IgD-negative memory B cell (primary cell): ENCODE data around the gene MAGI2. TPM values are rescaled to one million over a fixed set of nuclear protein-coding genes. Genes with fewer than 3 reads are reported as not detected.

ENCODE experiments used
- H3K27ac Mint-ChIP-seq, 3 donors: one replicate each; pipeline ENCODE4 v1.8.0; 2020 to 2022; ENCODE audit warnings: mild to moderate bottlenecking in 3 of 3, mixed read lengths in 3 of 3, moderate library complexity in 1 of 3
- H3K27me3 Mint-ChIP-seq: one replicate; pipeline ENCODE4 v1.8.0; 2021; ENCODE audit warnings: mixed read lengths
- H3K36me3 Mint-ChIP-seq: one replicate; pipeline ENCODE4 v1.8.0; 2020; ENCODE audit warnings: mild to moderate bottlenecking, mixed read lengths
- H3K4me1 Mint-ChIP-seq, 3 donors: one replicate each; pipeline ENCODE4 v1.8.0; 2020 to 2022; ENCODE audit warnings: mixed read lengths in 3 of 3, mild to moderate bottlenecking in 1 of 3
- H3K4me3 Mint-ChIP-seq, 4 donors: one replicate each; pipeline ENCODE4 v1.8.0; 2020 to 2022; ENCODE audit warnings: mild to moderate bottlenecking in 4 of 4, mixed read lengths in 4 of 4, moderate library complexity in 3 of 4
- H3K9me3 Mint-ChIP-seq, 3 donors: one replicate each; pipeline ENCODE4 v1.8.0; 2020 to 2021; ENCODE audit warnings: mixed read lengths in 3 of 3, mild to moderate bottlenecking in 1 of 3
- polyA plus RNA-seq: library from polyadenylated mRNA; unstranded; fragments of 300-500 nt; fragmentation: Illumina TruSeq; gene quantifications from one replicate; pipeline ENCODE4 v1.2.3, GENCODE V29; 2021

Gene MAGI2
- polyA plus RNA-seq, 1 donor from 2014 or later = not detected

GRCh38 chr7:78164459-78164858, 1289.0 kb downstream of the MAGI2 start:
- Mint-ChIP-seq H3K27ac (no peak overlapping the region), H3K9me3 (no peaks in the 10 kb centered on the region), H3K4me1 (peaks cover 0 to 1% (median 0%) of the 10 kb centered on the region in 3 donors), H3K36me3 (no peaks in the 10 kb centered on the region), H3K4me3 (no peak overlapping the region), H3K27me3 (peaks cover 2% of the 10 kb centered on the region)

GRCh38 chr7:78161781-78162180, 1291.7 kb downstream of the MAGI2 start:
- peaks cover 5% of the 10 kb centered on the region for H3K27me3 Mint-ChIP-seq
- H3K27ac Mint-ChIP-seq = no peak overlapping the region
- peaks cover 0 to 1% (median 0%) of the 10 kb centered on the region in 3 donors for H3K4me1 Mint-ChIP-seq
- H3K36me3 Mint-ChIP-seq = no peaks in the 10 kb centered on the region
- H3K9me3 Mint-ChIP-seq = no peaks in the 10 kb centered on the region
- H3K4me3 Mint-ChIP-seq = no peak overlapping the region

- H3K9me3 Mint-ChIP-seq = no peaks in the 10 kb centered on the region
- H3K4me1 Mint-ChIP-seq = peaks cover 0 to 1% (median 0%) of the 10 kb centered on the region in 3 donors
- H3K27me3 Mint-ChIP-seq = peaks cover 8% of the 10 kb centered on the region
These were observed 1293.9 kb downstream of the MAGI2 start for GRCh38 chr7:78159545-78159944.

DNA sequence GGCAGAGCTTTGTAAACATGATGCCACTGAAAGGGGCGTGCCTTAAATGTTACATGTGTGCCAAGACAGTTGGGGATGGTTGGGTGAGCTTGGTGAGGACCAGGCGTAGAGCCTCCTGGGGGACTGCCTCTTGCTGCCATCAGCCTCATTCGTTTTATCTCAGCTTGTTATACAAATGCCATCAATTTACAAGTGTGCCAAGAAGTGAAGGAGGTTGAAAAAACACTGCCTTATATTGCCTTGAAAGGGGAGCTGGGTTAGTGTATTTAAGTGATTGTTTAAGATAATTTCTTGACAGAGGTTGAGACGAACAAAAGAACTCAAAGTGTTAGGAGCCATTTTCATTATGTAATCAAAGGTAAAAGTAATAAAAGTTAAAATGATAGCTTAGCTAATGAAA, 1300.2 kb downstream of the MAGI2 start:
- Mint-ChIP-seq H3K4me3 (no peak overlapping the region), H3K4me1 (no peaks in the 10 kb centered on the region), H3K27ac (no peak overlapping the region), H3K9me3 (no peaks in the 10 kb centered on the region), H3K36me3 (no peaks in the 10 kb centered on the region), H3K27me3 (peaks cover 3% of the 10 kb centered on the region)

More at GRCh38 chr7:78159545-78159944, 1293.9 kb downstream of the MAGI2 start:
- H3K36me3 Mint-ChIP-seq = no peaks in the 10 kb centered on the region
- no peak overlapping the region for H3K27ac Mint-ChIP-seq
- no peak overlapping the region for H3K4me3 Mint-ChIP-seq

DNA sequence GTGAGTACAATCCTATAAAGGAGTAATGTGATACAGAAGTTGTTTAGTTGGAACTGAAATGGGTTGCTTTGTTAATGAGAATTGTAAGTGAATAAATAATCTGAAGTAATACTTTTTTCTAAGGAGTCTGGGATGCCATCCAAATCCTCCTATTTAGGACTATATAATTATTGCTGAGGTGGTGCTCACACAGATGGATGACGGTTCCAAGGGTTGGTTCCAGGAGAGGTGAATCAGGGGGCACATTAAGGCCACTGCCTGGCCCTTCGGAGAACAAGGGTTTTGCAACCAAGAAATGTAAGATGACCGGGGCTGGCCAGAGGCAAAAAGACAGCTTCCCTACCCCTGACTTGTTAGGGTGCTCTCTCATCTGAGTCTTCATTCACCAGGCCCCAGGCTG, 1302.2 kb downstream of the MAGI2 start:
- Mint-ChIP-seq H3K27ac (no peak overlapping the region), H3K4me3 (no peak overlapping the region), H3K9me3 (no peaks in the 10 kb centered on the region), H3K27me3 (peaks cover 5% of the 10 kb centered on the region), H3K36me3 (no peaks in the 10 kb centered on the region), H3K4me1 (no peaks in the 10 kb centered on the region)

DNA sequence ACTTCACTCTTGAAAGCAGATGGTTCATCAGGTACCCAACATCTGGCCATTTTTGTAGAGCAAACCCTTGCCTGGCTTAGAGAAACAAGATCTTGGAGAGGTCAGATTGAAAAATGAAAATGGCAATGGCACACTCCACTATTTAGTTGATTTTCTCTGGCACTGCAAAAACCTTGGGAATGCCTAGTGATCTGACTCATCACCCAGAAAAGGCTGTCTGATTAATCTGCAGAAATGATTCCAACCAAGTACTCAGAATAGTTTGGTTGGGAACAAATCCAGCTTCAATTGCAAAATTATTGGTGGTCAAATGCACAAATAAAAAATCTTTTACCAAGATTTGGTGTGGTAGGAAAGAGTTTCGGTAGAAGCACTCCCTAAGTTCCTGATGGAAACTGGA, 1303.7 kb downstream of the MAGI2 start:
- Mint-ChIP-seq H3K4me1 (no peaks in the 10 kb centered on the region), H3K4me3 (no peak overlapping the region), H3K9me3 (no peaks in the 10 kb centered on the region), H3K36me3 (no peaks in the 10 kb centered on the region), H3K27me3 (peaks cover 2% of the 10 kb centered on the region), H3K27ac (no peak overlapping the region)

DNA sequence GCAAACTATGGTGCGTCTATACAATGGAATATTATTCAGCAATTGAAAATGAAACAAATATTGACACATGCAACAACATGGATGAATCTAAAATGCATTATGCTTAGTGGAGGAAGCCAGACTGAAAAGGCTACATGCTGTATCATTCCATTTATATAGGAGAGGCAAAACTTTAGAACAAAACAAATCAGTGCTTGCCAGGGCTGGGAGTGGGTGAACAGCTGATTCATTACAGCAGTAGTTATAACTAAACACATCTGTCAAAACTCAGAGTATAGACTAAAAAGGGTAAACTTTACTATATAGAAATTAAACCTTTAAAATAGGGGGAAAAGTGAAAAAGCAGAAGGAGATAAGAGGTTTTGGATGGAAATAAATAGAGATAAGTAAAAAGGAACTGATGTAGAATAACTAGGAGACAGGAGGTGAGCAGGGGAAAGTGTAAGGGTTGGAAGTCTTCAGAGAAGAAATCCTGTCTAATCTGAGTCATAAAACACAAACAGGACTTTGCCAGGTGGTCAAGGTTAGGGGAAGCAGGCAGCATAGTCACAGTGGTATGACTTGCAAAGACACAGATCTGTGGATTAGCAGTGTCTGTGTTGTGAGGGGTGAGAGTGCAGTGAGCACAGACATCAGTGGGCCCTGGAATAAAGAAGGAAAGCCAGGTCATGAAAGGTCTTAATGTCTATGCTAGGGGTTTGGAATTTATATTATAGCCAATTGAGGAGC, 1305.1 kb downstream of the MAGI2 start:
- Mint-ChIP-seq H3K36me3 (no peaks in the 10 kb centered on the region), H3K27me3 (peaks cover 2% of the 10 kb centered on the region), H3K27ac (no peak overlapping the region), H3K9me3 (no peaks in the 10 kb centered on the region), H3K4me3 (no peak overlapping the region), H3K4me1 (no peaks in the 10 kb centered on the region)

DNA sequence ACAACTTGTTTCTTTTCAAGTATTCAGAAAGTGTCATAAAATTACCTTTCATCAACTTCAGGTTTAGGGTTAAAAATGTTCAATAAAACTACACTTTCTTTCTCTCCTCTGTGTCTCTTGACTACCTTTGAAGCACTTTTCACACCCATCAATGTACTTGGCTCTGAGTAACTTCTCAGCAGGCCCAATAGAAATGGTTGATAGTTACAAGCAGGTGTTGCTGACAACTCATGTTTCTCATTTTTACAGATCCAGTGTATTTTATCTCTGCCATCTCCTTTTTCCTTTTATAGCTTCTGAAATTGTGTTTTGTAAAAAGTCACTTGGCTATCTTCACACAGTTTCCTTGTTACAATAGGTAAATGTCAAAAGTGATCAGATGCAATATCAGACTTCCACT, 1306.9 kb downstream of the MAGI2 start:
- H3K27me3 Mint-ChIP-seq = peaks cover 2% of the 10 kb centered on the region
- no peaks in the 10 kb centered on the region for H3K36me3 Mint-ChIP-seq
- no peaks in the 10 kb centered on the region for H3K9me3 Mint-ChIP-seq
- no peak overlapping the region for H3K27ac Mint-ChIP-seq
- H3K4me3 Mint-ChIP-seq = no peak overlapping the region
- no peaks in the 10 kb centered on the region for H3K4me1 Mint-ChIP-seq

DNA sequence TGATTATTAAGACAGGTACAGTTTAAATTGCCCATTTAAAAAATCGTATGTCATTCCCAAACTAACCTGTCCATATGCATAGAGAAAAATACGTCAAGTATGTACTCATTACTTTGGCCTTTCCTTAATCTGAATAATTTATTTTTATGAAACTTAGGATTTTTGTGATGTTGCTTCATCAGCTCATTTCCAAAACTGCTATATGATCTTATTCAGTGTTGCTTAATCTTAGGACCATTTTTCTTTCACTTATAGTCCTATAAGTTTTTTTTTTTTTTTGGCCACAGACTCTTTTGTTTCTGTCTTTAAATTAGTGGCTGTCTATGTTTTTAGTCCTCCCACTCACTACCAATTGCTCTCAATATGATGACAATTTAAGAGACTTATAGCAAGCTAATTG, 1309.8 kb downstream of the MAGI2 start:
- no peaks in the 10 kb centered on the region for H3K4me1 Mint-ChIP-seq
- no peaks in the 10 kb centered on the region for H3K36me3 Mint-ChIP-seq
- H3K27ac Mint-ChIP-seq = no peak overlapping the region
- H3K27me3 Mint-ChIP-seq = peaks cover 2% of the 10 kb centered on the region
- no peaks in the 10 kb centered on the region for H3K9me3 Mint-ChIP-seq
- no peak overlapping the region for H3K4me3 Mint-ChIP-seq

DNA sequence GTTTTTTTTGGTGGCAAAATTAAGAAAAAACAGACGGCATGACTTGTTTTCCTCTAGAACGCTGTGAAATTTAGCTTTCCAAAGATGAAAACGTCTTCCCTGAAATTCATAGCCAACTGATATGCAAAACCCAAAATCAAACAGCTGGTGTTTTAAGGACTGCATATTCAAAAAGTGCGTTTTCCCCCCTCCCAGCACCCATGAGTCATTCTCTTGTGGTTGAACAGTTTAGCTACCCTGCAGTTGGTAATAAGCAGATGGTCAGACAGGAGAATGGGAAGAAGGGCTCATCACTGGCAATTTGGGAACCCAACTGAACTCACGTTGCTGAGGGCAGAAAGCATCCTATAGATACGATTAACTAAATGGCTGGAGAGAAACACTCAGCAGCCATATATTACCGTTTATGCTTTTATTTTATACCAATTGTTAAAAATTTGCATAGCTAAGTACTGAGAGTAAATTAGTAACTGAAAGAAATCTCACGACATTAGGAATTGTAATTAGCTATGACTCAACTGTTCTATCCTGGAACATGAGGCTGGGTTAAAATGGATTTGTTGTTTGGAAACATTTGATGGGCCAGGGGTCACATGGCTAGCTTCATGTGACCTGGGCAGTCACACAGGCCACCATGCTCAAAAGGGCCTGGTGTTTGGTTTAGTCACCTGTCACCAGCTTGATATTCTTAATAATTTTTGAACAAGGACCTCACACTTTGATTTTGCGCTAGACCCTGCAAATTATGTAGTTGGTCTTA, 1311.8 kb downstream of the MAGI2 start:
- H3K27me3 Mint-ChIP-seq = no peaks in the 10 kb centered on the region
- H3K4me3 Mint-ChIP-seq = no peak overlapping the region
- no peak overlapping the region for H3K27ac Mint-ChIP-seq
- no peaks in the 10 kb centered on the region for H3K36me3 Mint-ChIP-seq
- no peaks in the 10 kb centered on the region for H3K9me3 Mint-ChIP-seq
- H3K4me1 Mint-ChIP-seq = no peaks in the 10 kb centered on the region

DNA sequence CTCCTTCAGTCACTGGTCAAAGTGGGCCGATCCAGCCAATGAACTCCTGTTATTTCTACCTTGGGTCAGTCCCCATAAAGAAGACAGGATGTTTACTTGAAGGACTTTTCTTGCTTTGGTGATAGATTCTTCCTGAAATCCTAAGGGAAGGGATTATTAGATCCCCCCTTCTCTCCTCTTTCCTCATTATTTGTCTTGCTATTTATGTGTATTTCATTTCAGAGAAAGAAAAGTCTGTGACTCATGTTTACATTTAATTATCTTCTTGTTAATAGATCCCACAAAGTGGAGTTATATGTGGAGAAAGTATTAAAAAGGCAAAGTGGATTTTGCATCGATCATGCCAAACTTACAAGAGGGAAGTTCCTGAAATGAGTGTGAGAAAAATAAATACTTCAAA, 1313.4 kb downstream of the MAGI2 start:
- H3K27me3 Mint-ChIP-seq = no peaks in the 10 kb centered on the region
- no peaks in the 10 kb centered on the region for H3K4me1 Mint-ChIP-seq
- H3K4me3 Mint-ChIP-seq = no peak overlapping the region
- no peaks in the 10 kb centered on the region for H3K9me3 Mint-ChIP-seq
- H3K36me3 Mint-ChIP-seq = no peaks in the 10 kb centered on the region
- H3K27ac Mint-ChIP-seq = no peak overlapping the region

GRCh38 chr7:78139335-78139734, 1314.1 kb downstream of the MAGI2 start:
- Mint-ChIP-seq H3K4me1 (no peaks in the 10 kb centered on the region), H3K27ac (no peak overlapping the region), H3K27me3 (no peaks in the 10 kb centered on the region), H3K9me3 (no peaks in the 10 kb centered on the region), H3K36me3 (no peaks in the 10 kb centered on the region), H3K4me3 (no peak overlapping the region)

DNA sequence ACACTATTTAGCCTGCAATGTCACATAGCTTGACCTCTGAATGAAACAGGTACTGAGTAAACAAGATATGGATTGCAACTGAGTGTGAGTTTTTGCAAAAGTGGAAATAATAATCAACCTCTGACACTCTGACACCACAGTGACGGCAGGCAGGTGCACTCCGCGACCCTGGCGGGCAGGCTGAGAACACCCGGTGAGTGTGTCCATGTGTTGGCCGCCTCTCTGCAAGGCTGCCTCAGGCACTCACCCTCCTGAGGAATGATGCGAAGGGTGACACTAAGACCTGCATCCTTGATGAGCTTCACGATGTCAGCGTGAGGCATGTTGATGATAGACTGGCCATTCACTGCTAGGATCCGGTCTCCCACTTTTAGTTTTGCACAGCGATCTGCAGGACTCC, 1318.7 kb downstream of the MAGI2 start:
- H3K9me3 Mint-ChIP-seq = no peaks in the 10 kb centered on the region
- H3K4me1 Mint-ChIP-seq = no peaks in the 10 kb centered on the region
- no peaks in the 10 kb centered on the region for H3K36me3 Mint-ChIP-seq
- H3K4me3 Mint-ChIP-seq = no peak overlapping the region
- no peak overlapping the region for H3K27ac Mint-ChIP-seq
- peaks cover 2% of the 10 kb centered on the region for H3K27me3 Mint-ChIP-seq

DNA sequence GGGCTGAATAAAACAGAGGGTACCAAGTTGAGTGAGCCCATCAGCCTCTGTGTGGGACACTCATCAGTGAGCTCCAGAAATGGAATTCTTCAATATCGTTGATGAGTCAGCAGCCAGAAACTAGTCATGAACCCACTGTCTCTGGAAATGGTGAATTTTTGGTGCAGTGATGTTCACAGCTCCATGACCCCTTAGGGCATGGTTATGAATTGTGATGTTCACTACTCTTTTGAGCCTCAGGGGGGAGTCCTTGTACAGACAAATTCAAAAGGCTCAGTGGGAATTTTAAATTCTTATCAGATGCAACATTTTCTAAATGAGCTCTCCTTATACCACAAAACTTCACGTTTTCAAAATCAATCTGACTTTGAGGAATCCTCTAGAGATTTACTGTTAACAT, 1319.2 kb downstream of the MAGI2 start:
- Mint-ChIP-seq H3K4me3 (no peak overlapping the region), H3K27ac (no peak overlapping the region), H3K27me3 (peaks cover 2% of the 10 kb centered on the region), H3K4me1 (no peaks in the 10 kb centered on the region), H3K9me3 (no peaks in the 10 kb centered on the region), H3K36me3 (no peaks in the 10 kb centered on the region)

GRCh38 chr7:78130446-78131215, 1322.8 kb downstream of the MAGI2 start:
- Mint-ChIP-seq H3K36me3 (no peaks in the 10 kb centered on the region), H3K27me3 (peaks cover 2% of the 10 kb centered on the region), H3K27ac (no peak overlapping the region), H3K9me3 (no peaks in the 10 kb centered on the region), H3K4me3 (no peak overlapping the region), H3K4me1 (no peaks in the 10 kb centered on the region)
